IMR-90 (cell line): ENCODE data around the gene AQP5. TPM values are rescaled to one million over a fixed set of nuclear protein-coding genes. Genes with fewer than 3 reads are reported as not detected.

Experiments
- ATAC-seq: fragments of 200-7000 bp; cut with Tn5 transposase; 2 replicates; pipeline ENCODE4 v1.9.1; 2020; ENCODE audit warnings: low read depth, mild to moderate bottlenecking, moderate library complexity
- BruUV-seq: library from RNA; stranded (reverse); fragments of 400-500 nt; replicated peaks from 2 replicates; lab custom pipeline; 2021; lab: Mats Ljungman, UMichigan
- CTCF ChIA-PET: fragments of 300-600 bp; formaldehyde crosslinking; extraction: SDS; loops from one replicate; lab custom pipeline; 2021; ENCODE audit warnings: antibody characterized with exemption; lab: Yijun Ruan, JAX
- POLR2A ChIA-PET: fragments of 300-600 bp; sonication (Branson Sonifier 250); formaldehyde crosslinking; loops from one replicate; lab custom pipeline; 2022; ENCODE audit warnings: antibody characterized with exemption; ENCODE audit not compliant: unreplicated experiment; lab: Charles Lee
- DNase-seq: peaks from one replicate; pipeline ENCODE4 v3.0.0; 2013
- H2AFZ ChIP-seq: replicated peaks from 2 replicates; pipeline ENCODE3; 2013; ENCODE audit warnings: low read length, mild to moderate bottlenecking; ENCODE audit not compliant: poor library complexity
- H2AK5ac ChIP-seq: 2 replicates; pipeline ENCODE4 v1.6.1; 2013; ENCODE audit warnings: low read depth, low read length, inconsistent platforms
- H2AK9ac ChIP-seq: replicated peaks from 2 replicates; pipeline ENCODE3; 2013; ENCODE audit warnings: mild to moderate bottlenecking, low read depth, low read length, moderate library complexity; ENCODE audit not compliant: poor library complexity
- H2BK120ac ChIP-seq: 2 replicates; pipeline ENCODE4 v1.6.1; 2013; ENCODE audit warnings: low read depth, low read length, inconsistent platforms
- H2BK15ac ChIP-seq: 3 replicates; pipeline ENCODE4 v1.6.1; 2013; ENCODE audit warnings: low read depth, low read length, inconsistent platforms
- H2BK20ac ChIP-seq: 2 replicates; pipeline ENCODE4 v1.6.1; 2013; ENCODE audit warnings: low read depth, mild to moderate bottlenecking, inconsistent platforms, low read length, moderate library complexity
- H2BK5ac ChIP-seq: 2 replicates; pipeline ENCODE4 v1.6.1; 2013; ENCODE audit warnings: mild to moderate bottlenecking, low read depth, low read length, inconsistent platforms; ENCODE audit not compliant: poor library complexity, severe bottlenecking
- H3K14ac ChIP-seq: replicated peaks from 2 replicates; pipeline ENCODE4 v1.6.1; 2013; ENCODE audit warnings: low read depth, low read length, inconsistent platforms
- H3K18ac ChIP-seq: 2 replicates; pipeline ENCODE4 v1.6.1; 2013; ENCODE audit warnings: low read depth, low read length, control low read depth
- H3K23ac ChIP-seq: 2 replicates; pipeline ENCODE4 v1.6.1; 2013; ENCODE audit warnings: low read depth, low read length, inconsistent platforms
- H3K27ac ChIP-seq: 2 replicates; pipeline ENCODE4 v1.5.1; 2013; ENCODE audit warnings: mild to moderate bottlenecking, control low read depth, low read length; ENCODE audit not compliant: insufficient read depth
- H3K27me3 ChIP-seq: 2 replicates; pipeline ENCODE4 v1.6.1; 2013; ENCODE audit warnings: low read length; ENCODE audit not compliant: control insufficient read depth, insufficient read depth
- H3K36me3 ChIP-seq: 2 replicates; pipeline ENCODE4 v1.6.1; 2013; ENCODE audit warnings: low read length, mixed read lengths; ENCODE audit not compliant: control insufficient read depth, insufficient read depth
- H3K4ac ChIP-seq: 2 replicates; pipeline ENCODE4 v1.6.1; 2013; ENCODE audit warnings: low read depth, low read length, inconsistent platforms
- H3K4me1 ChIP-seq: 2 replicates; pipeline ENCODE4 v1.6.1; 2013; ENCODE audit warnings: low read length, mixed read lengths; ENCODE audit not compliant: control insufficient read depth, insufficient read depth
- H3K4me2 ChIP-seq: 2 replicates; pipeline ENCODE4 v1.6.1; 2013; ENCODE audit warnings: low read depth, mild to moderate bottlenecking, control low read depth, low read length, moderate library complexity
- H3K4me3 ChIP-seq: 2 replicates; pipeline ENCODE4 v1.5.1; 2013; ENCODE audit warnings: low read depth, mild to moderate bottlenecking, control low read depth, low read length, moderate library complexity; ENCODE audit not compliant: insufficient read depth
- H3K56ac ChIP-seq: 2 replicates; pipeline ENCODE4 v1.6.1; 2013; ENCODE audit warnings: low read length, inconsistent platforms; ENCODE audit not compliant: insufficient read depth; ENCODE audit errors: extremely low read depth
- H3K79me1 ChIP-seq, 2 experiments: 2 replicates each; pipeline ENCODE4 v1.6.1; 2013; ENCODE audit warnings: low read length in 2 of 2, inconsistent platforms in 1 of 2, low read depth in 1 of 2
- H3K9ac ChIP-seq: 2 replicates; pipeline ENCODE4 v1.6.1; 2013; ENCODE audit warnings: low read depth, low read length, control low read depth
- H3K9me1 ChIP-seq: 2 replicates; pipeline ENCODE4 v1.6.1; 2013; ENCODE audit warnings: low read length, inconsistent platforms; ENCODE audit not compliant: insufficient read depth
- H3K9me3 ChIP-seq: 2 replicates; pipeline ENCODE4 v1.6.1; 2013; ENCODE audit warnings: low read length; ENCODE audit not compliant: control insufficient read depth, insufficient read depth
- H4K20me1 ChIP-seq: 2 replicates; pipeline ENCODE4 v1.6.1; 2013; ENCODE audit warnings: low read length, inconsistent platforms; ENCODE audit not compliant: insufficient read depth
- H4K5ac ChIP-seq: 2 replicates; pipeline ENCODE4 v1.6.1; 2013; ENCODE audit warnings: mild to moderate bottlenecking, low read depth, low read length, control low read depth
- H4K8ac ChIP-seq, 2 experiments: 2 replicates each; pipeline ENCODE4 v1.6.1; 2013; ENCODE audit warnings: low read depth in 2 of 2, low read length in 2 of 2, control low read depth in 1 of 2, inconsistent platforms in 1 of 2
- H4K91ac ChIP-seq: 2 replicates; pipeline ENCODE4 v1.6.1; 2013; ENCODE audit warnings: low read depth, low read length, inconsistent platforms; ENCODE audit not compliant: insufficient read depth
- CEBPB ChIP-seq: IDR thresholded peaks from 2 replicates; pipeline ENCODE4 v1.6.1; 2012; ENCODE audit warnings: low read depth, low read length, improper control_type of control experiment
- CHD1 ChIP-seq: IDR thresholded peaks from 2 replicates; pipeline ENCODE4 v1.6.1; 2012; ENCODE audit warnings: low read depth, low read length, improper control_type of control experiment
- MAFK ChIP-seq: IDR thresholded peaks from 2 replicates; pipeline ENCODE4 v1.6.1; 2012; ENCODE audit warnings: low read depth, low read length, improper control_type of control experiment
- MAZ ChIP-seq: IDR thresholded peaks from 2 replicates; pipeline ENCODE4 v1.6.1; 2012; ENCODE audit warnings: low read depth, mild to moderate bottlenecking, low read length, improper control_type of control experiment, moderate library complexity, borderline replicate concordance
- MXI1 ChIP-seq: IDR thresholded peaks from 2 replicates; pipeline ENCODE4 v1.6.1; 2012; ENCODE audit warnings: low read depth, mild to moderate bottlenecking, low read length, moderate library complexity, borderline replicate concordance
- NFE2L2 ChIP-seq: fragments of 150-350 bp; IDR thresholded peaks from 2 replicates; pipeline ENCODE4 v1.6.1; 2016; ENCODE audit warnings: low read depth, mild to moderate bottlenecking, low read length
- POLR2A ChIP-seq: IDR thresholded peaks from 2 replicates; pipeline ENCODE4 v1.6.1; 2012; ENCODE audit warnings: mild to moderate bottlenecking, low read depth, low read length
- RCOR1 ChIP-seq: IDR thresholded peaks from 2 replicates; pipeline ENCODE4 v1.6.1; 2012; ENCODE audit warnings: mild to moderate bottlenecking, low read length, improper control_type of control experiment; ENCODE audit not compliant: insufficient replicate concordance
- WGBS, 2 experiments: methylation state at CpG; one replicate each; pipeline versions ENCODE4 v1.1.5 to v1.1.7; 2013; ENCODE audit warnings: missing lambda C conversion rate in 2 of 2; ENCODE audit not compliant: insufficient read length in 1 of 2; ENCODE audit errors: extremely low coverage in 2 of 2; 5-methylcytosine and 5-hydroxymethylcytosine counted together
- dilution Hi-C: fragments of 300-500 bp; cut with HindIII; formaldehyde crosslinking; loops from one replicate; pipeline ENCODE4 v1.14.3; 2018; ENCODE audit warnings: low sequenced_read_pairs; ENCODE audit not compliant: unreplicated experiment
- in situ Hi-C: fragments of 300-500 bp; cut with MboI; formaldehyde crosslinking; loops from 3 replicates; pipeline ENCODE4 v1.14.3; 2019; ENCODE audit warnings: low sequenced_read_pairs, inconsistent platforms, mixed read lengths
- intact Hi-C: fragments of 100-400 bp; cut with micrococcal nuclease; formaldehyde crosslinking; loops from 2 replicates; pipeline ENCODE4 v1.10.0; 2022
- polyA plus RNA-seq, 3 experiments: library from polyadenylated mRNA; depleted of rRNA; stranded (reverse); fragments of >200 nt; gene quantifications; 2 replicates each; pipeline ENCODE4 v1.2.3, GENCODE V29; 2012; ENCODE audit warnings: low replicate concordance in 1 of 3
- total RNA-seq: library from RNA; depleted of rRNA; stranded (reverse); fragments of >200 nt; gene quantifications from 2 replicates; pipeline ENCODE4 v1.2.3, GENCODE V29; 2012
- TF ChIP-seq, protein P1 (sequence below): fragments of 150-350 bp; IDR thresholded peaks from 2 replicates; pipeline ENCODE4 v1.6.1; 2016; ENCODE audit warnings: low read depth, mild to moderate bottlenecking, low read length, moderate library complexity, borderline replicate concordance
- TF ChIP-seq, protein P2 (sequence below): conservative IDR thresholded peaks from 2 replicates; pipeline ENCODE4 v1.5.1; 2012; ENCODE audit warnings: mild to moderate bottlenecking, low read depth, low read length, improper control_type of control experiment

Gene AQP5
- total and polyA plus RNA-seq, 2 of the 4 experiments (the other 2 are of a cell fraction): not detected

DNA sequence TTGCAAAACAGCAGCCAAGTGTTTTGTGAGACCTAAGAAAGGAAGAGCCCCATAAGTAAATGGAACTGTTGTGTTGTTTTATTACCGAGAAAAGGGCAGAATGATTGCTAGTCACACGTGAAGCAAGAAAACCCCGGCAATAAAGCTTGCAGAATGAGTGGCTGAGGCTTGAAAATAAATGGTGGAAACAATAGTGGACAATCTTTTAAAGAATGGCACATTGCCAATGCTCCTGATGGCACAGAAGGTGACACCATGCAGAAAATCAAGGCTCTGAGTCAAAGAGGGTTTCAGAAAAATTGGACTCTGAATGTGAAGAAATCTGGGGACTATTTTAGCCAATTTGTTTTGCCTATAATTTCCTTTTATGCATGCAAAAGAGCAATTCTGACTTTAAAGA lies 15.2 kb upstream of the AQP5 start:
- POLR2A ChIA-PET: no interaction called here
- dilution Hi-C loops: no loop called here

More for the DNA sequence above, 15.2 kb upstream of the AQP5 start:
- no peak overlapping the region for H2BK120ac ChIP-seq
- H2AK5ac ChIP-seq: no peak overlapping the region
- intact Hi-C loops (no loop called here), in situ Hi-C loops (no loop called here)
- CTCF ChIA-PET: interaction anchor here (0.8 to 1.8 kb wide), 7 partner anchors 8 to 79 kb away, joined by 3 to 15 read pairs (median 6); no protein-coding TSS in a partner anchor
- H4K5ac ChIP-seq: no peak overlapping the region
- H3K4me1 ChIP-seq: no peaks in the 10 kb centered on the region; the same call in 1 of the 2 replicates
- BruUV-seq: no TSS peak
- H2BK20ac ChIP-seq: no peak overlapping the region
- no peak overlapping the region for H4K8ac ChIP-seq
- H3K27me3 ChIP-seq: peaks cover 16% of the 10 kb centered on the region
- H3K56ac ChIP-seq: no peak overlapping the region
- no peak overlapping the region for H3K4me3 ChIP-seq
- TF ChIP-seq POLR2A (no peak), CEBPB (no peak), MAZ (no peak), RCOR1 (no peak), MAFK (no peak), NFE2L2 (no peak), MXI1 (no peak), CHD1 (no peak)
- TF ChIP-seq, protein P1, sequence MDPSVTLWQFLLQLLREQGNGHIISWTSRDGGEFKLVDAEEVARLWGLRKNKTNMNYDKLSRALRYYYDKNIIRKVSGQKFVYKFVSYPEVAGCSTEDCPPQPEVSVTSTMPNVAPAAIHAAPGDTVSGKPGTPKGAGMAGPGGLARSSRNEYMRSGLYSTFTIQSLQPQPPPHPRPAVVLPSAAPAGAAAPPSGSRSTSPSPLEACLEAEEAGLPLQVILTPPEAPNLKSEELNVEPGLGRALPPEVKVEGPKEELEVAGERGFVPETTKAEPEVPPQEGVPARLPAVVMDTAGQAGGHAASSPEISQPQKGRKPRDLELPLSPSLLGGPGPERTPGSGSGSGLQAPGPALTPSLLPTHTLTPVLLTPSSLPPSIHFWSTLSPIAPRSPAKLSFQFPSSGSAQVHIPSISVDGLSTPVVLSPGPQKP: no peak
- TF ChIP-seq, protein P2, sequence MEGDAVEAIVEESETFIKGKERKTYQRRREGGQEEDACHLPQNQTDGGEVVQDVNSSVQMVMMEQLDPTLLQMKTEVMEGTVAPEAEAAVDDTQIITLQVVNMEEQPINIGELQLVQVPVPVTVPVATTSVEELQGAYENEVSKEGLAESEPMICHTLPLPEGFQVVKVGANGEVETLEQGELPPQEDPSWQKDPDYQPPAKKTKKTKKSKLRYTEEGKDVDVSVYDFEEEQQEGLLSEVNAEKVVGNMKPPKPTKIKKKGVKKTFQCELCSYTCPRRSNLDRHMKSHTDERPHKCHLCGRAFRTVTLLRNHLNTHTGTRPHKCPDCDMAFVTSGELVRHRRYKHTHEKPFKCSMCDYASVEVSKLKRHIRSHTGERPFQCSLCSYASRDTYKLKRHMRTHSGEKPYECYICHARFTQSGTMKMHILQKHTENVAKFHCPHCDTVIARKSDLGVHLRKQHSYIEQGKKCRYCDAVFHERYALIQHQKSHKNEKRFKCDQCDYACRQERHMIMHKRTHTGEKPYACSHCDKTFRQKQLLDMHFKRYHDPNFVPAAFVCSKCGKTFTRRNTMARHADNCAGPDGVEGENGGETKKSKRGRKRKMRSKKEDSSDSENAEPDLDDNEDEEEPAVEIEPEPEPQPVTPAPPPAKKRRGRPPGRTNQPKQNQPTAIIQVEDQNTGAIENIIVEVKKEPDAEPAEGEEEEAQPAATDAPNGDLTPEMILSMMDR: no peak
- H3K79me1 ChIP-seq: no peaks in the 10 kb centered on the region
- no peaks in the 10 kb centered on the region for H4K20me1 ChIP-seq
- no peak overlapping the region for H3K9ac ChIP-seq
- H2BK15ac ChIP-seq: no peak overlapping the region
- no peak overlapping the region for H2AFZ ChIP-seq
- no peaks in the 10 kb centered on the region for H3K9me3 ChIP-seq
- H4K91ac ChIP-seq: no peak overlapping the region
- no peak overlapping the region for H2BK5ac ChIP-seq
- DNase-seq: no peak
- 0 out of 2 replicates have a peak, but pooled peaks cover 3% of the 10 kb centered on the region for H3K9me1 ChIP-seq
- no peak overlapping the region for H3K4me2 ChIP-seq
- H3K23ac ChIP-seq: no peak overlapping the region
- H3K4ac ChIP-seq: no peak overlapping the region
- H3K27ac ChIP-seq: no peak overlapping the region
- no peak overlapping the region for H3K18ac ChIP-seq
- no peak overlapping the region for H3K14ac ChIP-seq
- H2AK9ac ChIP-seq: no peak overlapping the region
- H3K36me3 ChIP-seq: no peaks in the 10 kb centered on the region
- no peak for ATAC-seq
- 80% methylated on average over 1 of the region's 3 CpGs; no CpG with 5 or more reads in 1 of the 2 experiments for WGBS, 2 experiments
